ENCODE measurements around the gene TOPORS.

The TOPORS gene

GRCh38 chr9:32558408-32558934, 6.1 kb upstream of the TOPORS start:
- Mint-ChIP-seq H3K27ac (peak overlapping the region; percentile 44), H3K27me3 (ENCODE audit: low read depth, poor library complexity) (no peaks in the 10 kb centered on the region), H3K36me3 (ENCODE audit: low read depth) (peaks cover 21% of the 10 kb centered on the region), H3K9me3 (no peaks in the 10 kb centered on the region), H3K4me3 (no peak overlapping the region), H3K4me1 (no peaks in the 10 kb centered on the region)
- no peak for DNase-seq
- TF ChIP-seq, protein P1, sequence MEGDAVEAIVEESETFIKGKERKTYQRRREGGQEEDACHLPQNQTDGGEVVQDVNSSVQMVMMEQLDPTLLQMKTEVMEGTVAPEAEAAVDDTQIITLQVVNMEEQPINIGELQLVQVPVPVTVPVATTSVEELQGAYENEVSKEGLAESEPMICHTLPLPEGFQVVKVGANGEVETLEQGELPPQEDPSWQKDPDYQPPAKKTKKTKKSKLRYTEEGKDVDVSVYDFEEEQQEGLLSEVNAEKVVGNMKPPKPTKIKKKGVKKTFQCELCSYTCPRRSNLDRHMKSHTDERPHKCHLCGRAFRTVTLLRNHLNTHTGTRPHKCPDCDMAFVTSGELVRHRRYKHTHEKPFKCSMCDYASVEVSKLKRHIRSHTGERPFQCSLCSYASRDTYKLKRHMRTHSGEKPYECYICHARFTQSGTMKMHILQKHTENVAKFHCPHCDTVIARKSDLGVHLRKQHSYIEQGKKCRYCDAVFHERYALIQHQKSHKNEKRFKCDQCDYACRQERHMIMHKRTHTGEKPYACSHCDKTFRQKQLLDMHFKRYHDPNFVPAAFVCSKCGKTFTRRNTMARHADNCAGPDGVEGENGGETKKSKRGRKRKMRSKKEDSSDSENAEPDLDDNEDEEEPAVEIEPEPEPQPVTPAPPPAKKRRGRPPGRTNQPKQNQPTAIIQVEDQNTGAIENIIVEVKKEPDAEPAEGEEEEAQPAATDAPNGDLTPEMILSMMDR (IDR thresholded peaks at IDR 0.05) = no peak

- DNase-seq = no peak
- no peak overlapping the region for H3K4me3 Mint-ChIP-seq
- peaks cover 28% of the 10 kb centered on the region for H3K36me3 Mint-ChIP-seq (ENCODE audit: low read depth)
- TF ChIP-seq, protein P1 (IDR thresholded peaks at IDR 0.05) = no peak
- H3K4me1 Mint-ChIP-seq = peaks cover 7% of the 10 kb centered on the region
- no peaks in the 10 kb centered on the region for H3K9me3 Mint-ChIP-seq
- no peaks in the 10 kb centered on the region for H3K27me3 Mint-ChIP-seq (ENCODE audit: low read depth, poor library complexity)
- H3K27ac Mint-ChIP-seq = no peak overlapping the region
Observed at GRCh38 chr9:32554591-32554990, 2.2 kb upstream of the TOPORS start.

DNA sequence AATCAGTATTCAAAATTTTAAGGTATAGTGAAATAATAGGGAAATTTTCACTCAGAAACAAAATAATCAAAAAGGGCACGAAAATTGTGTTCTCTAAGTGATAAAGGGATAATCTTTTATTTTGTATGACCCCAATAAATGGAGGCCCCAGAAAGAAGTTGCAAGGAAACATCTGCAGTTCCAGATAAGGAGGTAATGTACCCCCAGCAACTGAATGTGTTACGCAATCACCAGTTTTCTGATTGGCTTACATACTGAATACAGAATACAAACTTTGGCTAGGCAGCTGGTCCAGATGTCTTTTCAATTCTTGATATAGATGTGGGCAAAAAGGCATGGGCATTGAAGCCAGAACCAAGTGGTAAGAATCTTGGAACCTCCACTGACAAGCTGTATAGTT, 1.7 kb upstream of the TOPORS start:
- TF ChIP-seq, protein P1 (IDR thresholded peaks at IDR 0.05) = no peak
- no peaks in the 10 kb centered on the region for H3K9me3 Mint-ChIP-seq
- H3K36me3 Mint-ChIP-seq (ENCODE audit: low read depth) = peaks cover 29% of the 10 kb centered on the region
- no peak for DNase-seq
- H3K4me1 Mint-ChIP-seq = peaks cover 12% of the 10 kb centered on the region
- no peak overlapping the region for H3K27ac Mint-ChIP-seq
- H3K4me3 Mint-ChIP-seq = no peak overlapping the region
- H3K27me3 Mint-ChIP-seq (ENCODE audit: low read depth, poor library complexity) = no peaks in the 10 kb centered on the region

DNA sequence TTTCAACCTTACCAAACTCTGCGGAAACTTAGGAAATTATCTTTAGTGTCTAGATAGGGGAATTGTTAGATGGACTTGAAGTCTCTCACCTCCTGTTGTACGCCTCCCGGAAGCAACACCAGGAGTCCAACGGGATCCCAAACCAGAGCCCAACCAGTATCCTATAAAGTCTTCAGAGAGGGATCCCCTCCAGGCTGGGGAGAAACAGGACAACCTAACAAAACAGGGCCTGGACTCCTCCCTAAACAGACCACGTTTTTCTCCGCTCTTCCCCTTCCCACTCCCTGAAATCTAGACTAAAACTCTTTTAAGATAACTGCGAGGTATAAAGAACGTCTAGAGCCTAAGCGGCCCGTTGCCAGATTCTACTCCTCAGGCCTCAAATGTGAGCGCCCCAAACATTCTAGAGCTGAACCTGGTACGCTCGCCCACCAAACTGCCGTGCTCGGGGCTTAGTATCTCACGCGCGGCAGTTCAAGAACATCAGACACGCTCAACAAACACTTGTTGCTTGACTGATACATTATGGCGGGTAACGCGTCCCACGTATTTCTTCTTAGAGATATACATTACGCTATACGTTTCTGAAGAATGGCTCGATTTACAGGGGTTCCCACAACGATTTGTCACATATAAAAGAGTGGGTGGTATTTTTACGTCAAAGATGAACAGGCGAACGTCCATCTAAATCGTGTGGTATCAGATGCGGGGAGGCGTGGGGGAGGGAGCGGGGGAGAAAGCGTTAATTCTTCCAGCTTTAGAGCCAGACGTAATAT, 922 bp downstream of the TOPORS start:
- H3K36me3 Mint-ChIP-seq (ENCODE audit: low read depth) = peaks cover 41% of the 10 kb centered on the region
- peaks cover 25% of the 10 kb centered on the region for H3K4me1 Mint-ChIP-seq
- no peaks in the 10 kb centered on the region for H3K27me3 Mint-ChIP-seq (ENCODE audit: low read depth, poor library complexity)
- peaks cover 10% of the 10 kb centered on the region for H3K9me3 Mint-ChIP-seq
- TF ChIP-seq, protein P1 (IDR thresholded peaks at IDR 0.05) = no peak
- H3K27ac Mint-ChIP-seq = peak overlapping the region; percentile 97
- peak; percentile 43 for DNase-seq
- H3K4me3 Mint-ChIP-seq = peak overlapping the region; percentile 99

DNA sequence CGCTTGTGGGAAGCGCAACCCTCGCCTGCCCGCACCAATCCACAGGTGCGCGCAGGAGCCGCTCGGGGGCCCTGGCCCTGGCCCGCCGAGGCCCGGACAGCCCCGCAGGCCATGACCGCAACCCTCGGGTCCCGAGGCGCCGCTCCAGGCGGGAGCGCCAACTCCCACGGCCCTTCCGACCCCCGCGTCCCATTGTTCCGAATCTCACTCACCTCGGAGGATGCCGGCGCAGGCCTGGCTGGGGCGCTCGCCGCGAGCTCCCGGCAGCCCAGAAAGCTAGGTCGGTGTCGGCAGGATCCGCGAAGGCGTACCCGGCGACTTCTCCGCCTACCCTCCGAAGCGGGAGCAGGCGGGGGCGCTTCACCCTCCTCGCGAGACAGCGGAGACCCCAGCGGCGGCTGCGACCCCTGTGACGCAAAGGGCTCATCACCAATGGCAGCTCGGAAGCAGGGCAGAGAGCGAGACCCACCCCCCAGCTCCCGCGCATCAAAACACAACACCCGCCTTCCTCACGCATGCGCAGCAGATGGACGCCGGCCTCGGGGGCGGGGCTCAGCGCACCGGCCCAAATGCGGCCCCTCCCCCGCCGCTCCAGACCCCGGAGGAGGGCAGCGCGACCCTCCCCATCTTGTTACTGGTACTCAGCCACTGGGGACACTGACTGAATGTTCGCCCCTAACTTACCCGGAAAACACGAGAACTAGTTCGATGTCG, 1.7 kb downstream of the TOPORS start:
- Mint-ChIP-seq H3K4me1 (peaks cover 25% of the 10 kb centered on the region), H3K27me3 (ENCODE audit: low read depth, poor library complexity) (no peaks in the 10 kb centered on the region), H3K9me3 (peaks cover 10% of the 10 kb centered on the region), H3K27ac (peak overlapping the region; percentile 98), H3K4me3 (peak overlapping the region; percentile 99), H3K36me3 (ENCODE audit: low read depth) (peaks cover 41% of the 10 kb centered on the region)
- DNase-seq = peak; percentile 98
- TF ChIP-seq, protein P1 (IDR thresholded peaks at IDR 0.05) = no peak

All from nephron progenitor cell (in vitro differentiated cells).